H9 (cell line): ENCODE data around the gene SLC22A12. TPM values are rescaled to one million over a fixed set of nuclear protein-coding genes. Genes with fewer than 3 reads are reported as not detected.

Experiments
- DNase-seq: peaks from one replicate; pipeline ENCODE4 v3.0.0-alpha.2; 2017
- H2AFZ ChIP-seq: one replicate; pipeline ENCODE4 v1.6.1; 2013; ENCODE audit warnings: mild to moderate bottlenecking, low read length, control low read depth, moderate library complexity
- H2AK5ac ChIP-seq: 2 replicates; pipeline ENCODE4 v1.6.1; 2013; ENCODE audit warnings: low read length, control low read depth, mixed read lengths; ENCODE audit not compliant: insufficient read length
- H2BK120ac ChIP-seq: one replicate; pipeline ENCODE4 v1.6.1; 2013; ENCODE audit warnings: low read depth, mild to moderate bottlenecking, low read length, control low read depth, inconsistent platforms; ENCODE audit not compliant: poor library complexity, severe bottlenecking
- H2BK12ac ChIP-seq: 2 replicates; pipeline ENCODE4 v1.6.1; 2013; ENCODE audit warnings: low read length, control low read depth, mixed read lengths, low read depth; ENCODE audit not compliant: insufficient read length
- H2BK15ac ChIP-seq: 2 replicates; pipeline ENCODE4 v1.6.1; 2013; ENCODE audit warnings: low read depth, low read length, control low read depth
- H2BK20ac ChIP-seq: one replicate; pipeline ENCODE4 v1.6.1; 2013; ENCODE audit warnings: low read depth, mild to moderate bottlenecking, low read length, control low read depth, inconsistent platforms; ENCODE audit not compliant: poor library complexity, severe bottlenecking
- H2BK5ac ChIP-seq: 2 replicates; pipeline ENCODE4 v1.6.1; 2013; ENCODE audit warnings: low read length, control low read depth, mixed read lengths; ENCODE audit not compliant: insufficient read length
- H3K14ac ChIP-seq: 2 replicates; pipeline ENCODE4 v1.6.1; 2013; ENCODE audit warnings: low read length, control low read depth; ENCODE audit not compliant: insufficient read depth
- H3K18ac ChIP-seq: 2 replicates; pipeline ENCODE4 v1.6.1; 2013; ENCODE audit warnings: low read depth, mild to moderate bottlenecking, mixed read lengths, low read length, control low read depth; ENCODE audit not compliant: insufficient read length
- H3K23ac ChIP-seq: 2 replicates; pipeline ENCODE4 v1.6.1; 2013; ENCODE audit warnings: low read length, control low read depth, mixed read lengths, low read depth; ENCODE audit not compliant: insufficient read length
- H3K23me2 ChIP-seq: 2 replicates; pipeline ENCODE4 v1.6.1; 2013; ENCODE audit warnings: low read depth, mild to moderate bottlenecking, mixed read lengths, low read length, control low read depth; ENCODE audit not compliant: insufficient read length, poor library complexity, severe bottlenecking
- H3K27ac ChIP-seq: 2 replicates; pipeline ENCODE4 v1.5.1; 2013; ENCODE audit warnings: low read length, control low read depth, mixed read lengths, low read depth; ENCODE audit not compliant: insufficient read length
- H3K27me3 ChIP-seq: 2 replicates; pipeline ENCODE4 v1.6.1; 2013; ENCODE audit warnings: low read length, control low read depth, inconsistent platforms; ENCODE audit not compliant: insufficient read depth
- H3K4ac ChIP-seq: 2 replicates; pipeline ENCODE4 v1.6.1; 2013; ENCODE audit warnings: low read depth, mild to moderate bottlenecking, control low read depth, inconsistent platforms, low read length, moderate library complexity
- H3K4me1 ChIP-seq: 2 replicates; pipeline ENCODE4 v1.6.1; 2013; ENCODE audit warnings: low read length, control low read depth, inconsistent platforms; ENCODE audit not compliant: insufficient read depth
- H3K4me2 ChIP-seq: 2 replicates; pipeline ENCODE4 v1.6.1; 2013; ENCODE audit warnings: low read length, control low read depth, mixed read lengths; ENCODE audit not compliant: insufficient read length, insufficient read depth
- H3K56ac ChIP-seq: 2 replicates; pipeline ENCODE4 v1.6.1; 2013; ENCODE audit warnings: low read depth, mild to moderate bottlenecking, mixed read lengths, low read length, control low read depth; ENCODE audit not compliant: insufficient read length
- H3K79me1 ChIP-seq: 2 replicates; pipeline ENCODE4 v1.6.1; 2013; ENCODE audit warnings: low read depth, mild to moderate bottlenecking, moderate library complexity, low read length, control low read depth, inconsistent platforms; ENCODE audit not compliant: insufficient read depth, poor library complexity, severe bottlenecking
- H3K79me2 ChIP-seq: 2 replicates; pipeline ENCODE4 v1.6.1; 2013; ENCODE audit warnings: low read length, control low read depth, inconsistent platforms; ENCODE audit not compliant: insufficient read depth
- H3K9ac ChIP-seq: 2 replicates; pipeline ENCODE4 v1.6.1; 2013; ENCODE audit warnings: low read length, control low read depth, mixed read lengths; ENCODE audit not compliant: insufficient read length; ENCODE audit errors: extremely low read depth
- H3K9me3 ChIP-seq: one replicate; pipeline ENCODE4 v1.6.1; 2013; ENCODE audit warnings: low read depth, low read length, inconsistent platforms; ENCODE audit not compliant: control insufficient read depth
- H3T11ph ChIP-seq: one replicate; pipeline ENCODE4 v1.6.1; 2013; ENCODE audit warnings: mild to moderate bottlenecking, low read length, control low read depth, inconsistent platforms
- H4K20me1 ChIP-seq: one replicate; pipeline ENCODE4 v1.6.1; 2013; ENCODE audit not compliant: control insufficient read depth, insufficient read length, insufficient read depth
- H4K5ac ChIP-seq: 2 replicates; pipeline ENCODE4 v1.6.1; 2013; ENCODE audit warnings: low read depth, mild to moderate bottlenecking, mixed read lengths, low read length, control low read depth; ENCODE audit not compliant: insufficient read length
- H4K8ac ChIP-seq: replicated peaks from 2 replicates; pipeline ENCODE4 v1.6.1; 2013; ENCODE audit warnings: low read length, control low read depth, mixed read lengths, low read depth; ENCODE audit not compliant: insufficient read length
- H4K91ac ChIP-seq: 2 replicates; pipeline ENCODE4 v1.6.1; 2013; ENCODE audit warnings: low read depth, mild to moderate bottlenecking, moderate library complexity, mixed read lengths, low read length, control low read depth; ENCODE audit not compliant: insufficient read length
- H3K27ac Mint-ChIP-seq, 3 experiments: 2 replicates in 2 of 3; 3 replicates in 1 of 3; pipeline ENCODE4 v1.8.0; 2020 to 2021; ENCODE audit warnings: mixed read lengths in 3 of 3, mild to moderate bottlenecking in 1 of 3, moderate library complexity in 1 of 3
- H3K27me3 Mint-ChIP-seq: 2 replicates; pipeline ENCODE4 v1.8.0; 2021; ENCODE audit warnings: low read depth, mild to moderate bottlenecking, moderate library complexity, mixed read lengths
- H3K36me3 Mint-ChIP-seq, 3 experiments: 2 replicates in 2 of 3; 3 replicates in 1 of 3; pipeline ENCODE4 v1.8.0; 2020 to 2021; ENCODE audit warnings: low read depth in 3 of 3, mixed read lengths in 3 of 3; ENCODE audit not compliant: insufficient read depth in 1 of 3
- H3K4me1 Mint-ChIP-seq, 2 experiments: 2 replicates each; pipeline ENCODE4 v1.8.0; 2020; ENCODE audit warnings: mixed read lengths in 2 of 2
- H3K4me3 Mint-ChIP-seq, 2 experiments: 2 replicates in 1 of 2; 3 replicates in 1 of 2; pipeline ENCODE4 v1.8.0; 2020 to 2021; ENCODE audit warnings: mild to moderate bottlenecking in 2 of 2, mixed read lengths in 2 of 2, moderate library complexity in 1 of 2
- H3K9me3 Mint-ChIP-seq, 2 experiments: 2 replicates in 1 of 2; 3 replicates in 1 of 2; pipeline ENCODE4 v1.8.0; 2020; ENCODE audit warnings: mild to moderate bottlenecking in 2 of 2, mixed read lengths in 2 of 2, moderate library complexity in 1 of 2
- CTCF ChIP-seq: fragments of 200-600 bp; sonication (generic); conservative IDR thresholded peaks from 3 replicates; pipeline ENCODE4 v1.8.0; 2021; ENCODE audit warnings: antibody characterized with exemption, mild to moderate bottlenecking
- WGBS: extraction: QIAGEN DNeasy Blood & Tissue Kit; methylation state at CpG from one replicate; pipeline ENCODE4 v1.1.7; 2013; ENCODE audit warnings: missing lambda C conversion rate, low lambda C conversion rate, mixed read lengths; ENCODE audit not compliant: insufficient read length; ENCODE audit errors: extremely low coverage; 5-methylcytosine and 5-hydroxymethylcytosine counted together
- total RNA-seq: library from RNA; stranded (reverse); gene quantifications from 2 replicates; pipeline ENCODE4 v1.2.1, GENCODE V29; 2021

The SLC22A12 gene
- total RNA-seq, 1 experiment from 2014 or later: not detected

GRCh38 chr11:64559351-64560138 lies 31.5 kb upstream of the SLC22A12 start:
- Mint-ChIP-seq H3K36me3 (no peaks in the 10 kb centered on the region; a peak in 1 of 7 replicates), H3K4me3 (peak overlapping the region in 1 of 2 experiments; percentile 57; a peak in 2 of 5 replicates)

More at GRCh38 chr11:64559351-64560138, 31.5 kb upstream of the SLC22A12 start:
- H2AFZ ChIP-seq: no peak overlapping the region
- no peak overlapping the region for H3K18ac ChIP-seq
- no peak overlapping the region for H3K14ac ChIP-seq
- H3K23ac ChIP-seq: no peak overlapping the region
- no peaks in the 10 kb centered on the region for H4K20me1 ChIP-seq
- no peak overlapping the region for H3K27ac ChIP-seq
- no CpG with 5 or more reads among the region's 19 CpGs for WGBS
- no peak overlapping the region for H3K4me2 ChIP-seq
- H2AK5ac ChIP-seq: no peak overlapping the region
- H3T11ph ChIP-seq: no peak overlapping the region
- peak; percentile 72 for DNase-seq
- H4K8ac ChIP-seq: no peak overlapping the region
- H3K27me3 ChIP-seq: no peaks in the 10 kb centered on the region
- H3K79me1 ChIP-seq: no peaks in the 10 kb centered on the region
- H3K27ac Mint-ChIP-seq: peak overlapping the region; percentile 25 to 93 (median 92); a peak in 3 of 7 replicates
- H2BK5ac ChIP-seq: no peak overlapping the region
- no peak overlapping the region for H2BK20ac ChIP-seq
- no peaks in the 10 kb centered on the region for H3K23me2 ChIP-seq
- H4K5ac ChIP-seq: no peak overlapping the region
- H2BK12ac ChIP-seq: no peak overlapping the region
- peaks cover 6% of the 10 kb centered on the region for H3K27me3 Mint-ChIP-seq
- no peak overlapping the region for H3K56ac ChIP-seq
- TF ChIP-seq CTCF: no peak
- H3K9ac ChIP-seq: no peak overlapping the region
- no peaks in the 10 kb centered on the region for H3K79me2 ChIP-seq
- peaks cover 35 to 41% of the 10 kb centered on the region in 2 experiments for H3K4me1 Mint-ChIP-seq
- H4K91ac ChIP-seq: no peak overlapping the region
- peaks cover 7% of the 10 kb centered on the region; the same call in 1 of the 2 replicates for H3K4me1 ChIP-seq
- no peaks in the 10 kb centered on the region for H3K9me3 ChIP-seq
- no peak overlapping the region for H2BK120ac ChIP-seq
- H3K4ac ChIP-seq: no peak overlapping the region
- no peaks in the 10 kb centered on the region for H3K9me3 Mint-ChIP-seq
- H2BK15ac ChIP-seq: no peak overlapping the region
